K562 (cell line): Measurements from ENCODE around the gene ZRANB1. TPM values are rescaled to one million over a fixed set of nuclear protein-coding genes. Genes with fewer than 3 reads are reported as not detected.

Source experiments
- ATAC-seq: fragments of 200-7000 bp; cut with Tn5 transposase; 3 replicates; pipeline ENCODE4 v1.9.1; 2020; ENCODE audit warnings: moderate library complexity
- BruUV-seq: library from RNA; stranded (reverse); fragments of 400-500 nt; replicated peaks from 2 replicates; lab custom pipeline; 2021; lab: Mats Ljungman, UMichigan
- CTCF ChIA-PET: fragments of 300-600 bp; formaldehyde crosslinking; extraction: SDS; loops from one replicate; lab custom pipeline; 2021; ENCODE audit warnings: low intra/inter-chr PET ratio; lab: Yijun Ruan, JAX
- POLR2A ChIA-PET: fragments of 300-600, 350-650 bp; sonication (Branson Sonifier 250); formaldehyde crosslinking; extraction: SDS; loops from one replicate; lab custom pipeline; 2021; ENCODE audit warnings: antibody characterized with exemption, inconsistent platforms; lab: Yijun Ruan, JAX
- DNase-seq, 4 experiments: peaks; one replicate each; pipeline versions ENCODE4 v3.0.0 to v3.0.0-alpha.2; 2011 to 2018; ENCODE audit warnings: low spot score in 3 of 4, mixed read lengths in 3 of 4; ENCODE audit errors: extremely low read depth in 1 of 4
- FAIRE-seq: peaks from 2 replicates; lab custom pipeline; 2011; peaks lifted over from hg19 to GRCh38; lab: Jason Lieb, UNC
- H2AFZ ChIP-seq: 2 replicates; pipeline ENCODE4 v1.6.0; 2011; ENCODE audit warnings: low read depth, low read length, control low read depth, inconsistent platforms
- H3K27ac ChIP-seq: fragments of 200-600 bp; 3 replicates; pipeline ENCODE4 v1.8.0; 2011; ENCODE audit warnings: low read depth, mild to moderate bottlenecking, control low read depth, inconsistent platforms, low read length, moderate library complexity, mixed read lengths; ENCODE audit errors: extremely low read depth
- H3K27me3 ChIP-seq, 2 experiments: fragments of 300-600 bp in 1 of 2; 2 replicates in 1 of 2; 3 replicates in 1 of 2; pipeline versions ENCODE4 v1.6.0 to v1.8.0; 2011; ENCODE audit warnings: inconsistent platforms in 2 of 2, low read length in 2 of 2, mild to moderate bottlenecking in 1 of 2, mixed read lengths in 1 of 2, moderate library complexity in 1 of 2; ENCODE audit not compliant: control insufficient read depth in 2 of 2, insufficient read depth in 2 of 2
- H3K36me3 ChIP-seq: fragments of 300-600 bp; 3 replicates; pipeline ENCODE4 v1.8.0; 2011; ENCODE audit warnings: mild to moderate bottlenecking, low read length, inconsistent platforms; ENCODE audit not compliant: control insufficient read depth, insufficient read depth
- H3K4me1 ChIP-seq, 2 experiments: fragments of 200-600 bp in 1 of 2; replicated peaks in 1 of 2; 2 replicates in 1 of 2; 3 replicates in 1 of 2; pipeline versions ENCODE4 v1.5.1 to v1.8.0; 2011; ENCODE audit warnings: inconsistent platforms in 2 of 2, low read length in 2 of 2, mild to moderate bottlenecking in 1 of 2, mixed read lengths in 1 of 2, moderate library complexity in 1 of 2; ENCODE audit not compliant: control insufficient read depth in 2 of 2, insufficient read depth in 2 of 2
- H3K4me2 ChIP-seq: 2 replicates; pipeline ENCODE4 v1.6.1; 2011; ENCODE audit warnings: low read length, control low read depth, inconsistent platforms, mixed read lengths; ENCODE audit not compliant: insufficient read depth
- H3K4me3 ChIP-seq: fragments of 200-600 bp; sonication (generic), shearing (Covaris generic); 2 replicates; pipeline ENCODE4 v1.5.1; 2016; ENCODE audit warnings: control low read depth, inconsistent platforms
- H3K79me2 ChIP-seq: fragments of 200-600 bp; 3 replicates; pipeline ENCODE4 v1.8.0; 2011; ENCODE audit warnings: low read length, inconsistent platforms; ENCODE audit not compliant: control insufficient read depth, insufficient read depth
- H3K9ac ChIP-seq, 2 experiments: 2 replicates each; pipeline versions ENCODE4 v1.6.0 to v1.6.1; 2011; ENCODE audit warnings: low read depth in 2 of 2, low read length in 2 of 2, control low read depth in 1 of 2, inconsistent platforms in 1 of 2, mild to moderate bottlenecking in 1 of 2, mixed read lengths in 1 of 2; ENCODE audit not compliant: insufficient read depth in 1 of 2
- H3K9me1 ChIP-seq: one replicate; pipeline ENCODE4 v1.6.0; 2011; ENCODE audit warnings: inconsistent platforms, mild to moderate bottlenecking, low read length, moderate library complexity; ENCODE audit not compliant: control insufficient read depth, insufficient read depth
- H3K9me3 ChIP-seq: replicated peaks from 2 replicates; pipeline ENCODE4 v1.5.1; 2011; ENCODE audit warnings: low read depth, low read length, inconsistent platforms; ENCODE audit not compliant: control insufficient read depth, insufficient read depth
- H4K20me1 ChIP-seq: replicated peaks from 2 replicates; pipeline ENCODE4 v1.6.1; 2011; ENCODE audit warnings: low read length, inconsistent platforms, mixed read lengths; ENCODE audit not compliant: control insufficient read depth, insufficient read depth
- BCL6 ChIP-seq: fragments of 250-450 bp; sonication (Bioruptor Pico); IDR thresholded peaks from 2 replicates; pipeline ENCODE4 v1.4.0; 2020
- HNRNPK ChIP-seq: fragments of 200-400 bp; formaldehyde crosslinking; IDR thresholded peaks from one replicate; pipeline ENCODE4 v1.6.1; 2018; ENCODE audit warnings: mild to moderate bottlenecking, low read depth, low read length; ENCODE audit not compliant: poor library complexity, severe bottlenecking
- POLR2A ChIP-seq: fragments of 450-650 bp; conservative IDR thresholded peaks from 2 replicates; pipeline ENCODE4 v1.6.1; 2016
- RBM17 ChIP-seq: fragments of 200-400 bp; formaldehyde crosslinking; IDR thresholded peaks from 2 replicates; pipeline ENCODE4 v1.6.1; 2017; ENCODE audit warnings: low read depth, mild to moderate bottlenecking, low read length, borderline replicate concordance
- RFX7 ChIP-seq: fragments of 250-450 bp; sonication (Bioruptor Pico); IDR thresholded peaks from 2 replicates; pipeline ENCODE4 v1.5.1; 2021; ENCODE audit warnings: mild to moderate bottlenecking
- WGBS: fragments of 100-300 bp; shearing (Covaris generic); methylation state at CpG from one replicate; pipeline ENCODE4 v1.1.6; 2016; ENCODE audit warnings: low coverage, mixed read lengths; ENCODE audit not compliant: insufficient coverage; ENCODE audit errors: missing lambda C conversion rate; 5-methylcytosine and 5-hydroxymethylcytosine counted together
- in situ Hi-C: fragments of 300-500 bp; cut with MboI; formaldehyde crosslinking; loops from 4 replicates; pipeline ENCODE4 v1.15.0; 2018; ENCODE audit warnings: inconsistent platforms, mixed read lengths
- intact Hi-C: fragments of 100-400 bp; cut with micrococcal nuclease; formaldehyde crosslinking; loops from 2 replicates; pipeline ENCODE4 v1.14.2; 2022
- polyA plus RNA-seq, 8 experiments: library from polyadenylated mRNA; depleted of rRNA in 4 of 8; stranded (reverse) in 5 of 8; unstranded in 3 of 8; fragments of >200 nt; fragmentation: Nextera tagmentation in 2 of 8; fragmentation: Illumina TruSeq in 1 of 8; extraction: Ambion mirVana in 2 of 8; extraction: Trizol in 1 of 8; gene quantifications; 2 replicates each; pipeline versions ENCODE4 v1.2.1 to v1.2.3, GENCODE V29; 2011 to 2014; ENCODE audit warnings: inconsistent platforms in 1 of 8, missing spikeins in 1 of 8
- total RNA-seq, 7 experiments: library from RNA; depleted of rRNA in 6 of 7; stranded (reverse); fragments of >200 nt in 6 of 7; fragmentation: Illumina TruSeq in 2 of 7; extraction: Trizol in 2 of 7; gene quantifications; 2 replicates each; pipeline versions ENCODE4 v1.2.1 to v1.2.3, GENCODE V29; 2011 to 2021; ENCODE audit warnings: low replicate concordance in 1 of 7

Gene ZRANB1
- total and polyA plus RNA-seq, 9 of the 15 experiments (the other 6 are each of a cell fraction or from before 2014, with no cell fraction given) = 0.07 to 1.1 (median 0.64) TPM

DNA sequence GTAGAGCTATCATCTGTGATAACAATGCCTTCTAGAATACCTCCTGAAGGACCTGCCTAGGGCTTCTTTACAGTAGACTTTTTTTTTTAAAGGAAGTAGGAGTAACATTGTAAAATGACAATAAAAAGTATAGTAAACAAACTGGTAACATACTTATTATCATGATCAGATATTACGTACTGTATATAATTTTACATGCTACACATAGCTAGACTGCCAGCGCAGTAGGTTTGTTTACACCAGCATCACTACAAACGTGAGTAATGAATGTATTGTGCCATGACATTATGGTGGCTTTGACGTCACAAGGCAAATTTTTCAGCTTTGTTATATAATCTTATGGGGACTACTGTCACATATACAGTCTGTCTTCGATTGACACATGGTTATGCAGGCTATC, 15.4 kb upstream of the ZRANB1 start:
- no TSS peak for BruUV-seq
- TF ChIP-seq RFX7 (CRISPR knock-in tag) (no peak), POLR2A (0 out of 2 replicates have a peak, but pooled peaks have one; percentile 26)
- ChIA-PET CTCF (no interaction called here), POLR2A (interaction anchor here (0.6 to 1.9 kb wide), 4 partner anchors 10 to 47 kb away, joined by 3 to 15 read pairs (median 3); no protein-coding TSS in a partner anchor)
- H4K20me1 ChIP-seq = peaks cover 4% of the 10 kb centered on the region; the same call in 1 of the 2 replicates
- H3K9me3 ChIP-seq = no peaks in the 10 kb centered on the region; the same call in 1 of the 2 replicates
- 90% methylated on average over 4 of the region's 5 CpGs for WGBS
- in situ Hi-C loops (loop anchor here (25.0 kb wide), 1 partner anchor 236 kb away; the partner anchor contains the start of gene CTBP2), intact Hi-C loops (no loop called here)
- no peak overlapping the region for H3K9ac ChIP-seq
- no peak overlapping the region for H3K4me3 ChIP-seq
- no peak overlapping the region for H2AFZ ChIP-seq
- H3K4me1 ChIP-seq = peaks cover 0 to 9% of the 10 kb centered on the region in 2 experiments; a peak in 4 of 5 replicates
- FAIRE-seq (no peak), ATAC-seq (no peak), DNase-seq (no peak)
- H3K27ac ChIP-seq = no peak overlapping the region
- peaks cover 29% of the 10 kb centered on the region; the same call in 2 of the 3 replicates for H3K36me3 ChIP-seq
- H3K79me2 ChIP-seq = peaks cover 90% of the 10 kb centered on the region
- no peaks in the 10 kb centered on the region for H3K9me1 ChIP-seq
- H3K27me3 ChIP-seq = no peaks in the 10 kb centered on the region
- H3K4me2 ChIP-seq = no peak overlapping the region

DNA sequence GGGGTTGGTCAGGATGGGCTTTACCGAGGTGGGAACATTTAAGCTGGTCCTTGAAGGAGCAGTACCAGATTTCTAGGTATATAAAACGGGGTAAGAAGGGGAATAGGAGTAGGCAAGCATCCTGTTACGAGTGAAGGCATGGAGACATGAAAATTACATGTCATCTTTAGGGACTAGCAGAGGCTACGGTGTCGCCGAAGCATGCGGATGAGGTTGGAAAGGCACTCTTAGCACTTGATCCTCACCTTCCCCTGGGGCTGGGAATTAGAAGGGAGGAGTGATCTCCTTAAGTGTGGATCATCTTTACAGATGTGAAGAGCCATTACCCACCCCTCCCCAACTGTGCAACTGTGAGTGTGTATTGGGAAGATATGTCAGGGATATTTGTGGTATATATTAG, 13.8 kb upstream of the ZRANB1 start:
- CTCF ChIA-PET = no interaction called here

More for the DNA sequence above, 13.8 kb upstream of the ZRANB1 start:
- DNase-seq = no peak
- H3K4me2 ChIP-seq = no peak overlapping the region
- TF ChIP-seq BCL6 (CRISPR knock-in tag) (no peak), HNRNPK (no peak), RBM17 (no peak)
- TF ChIP-seq, all 486 proteins: peak for 0
- FAIRE-seq (no peak), ATAC-seq (no peak)
- Histone ChIP-seq H3K79me2 (peaks cover 89% of the 10 kb centered on the region), H3K36me3 (peaks cover 22% of the 10 kb centered on the region; the same call in 2 of the 3 replicates), H3K27me3 (no peaks in the 10 kb centered on the region), H4K20me1 (peaks cover 4% of the 10 kb centered on the region; the same call in 1 of the 2 replicates), H2AFZ (no peak overlapping the region), H3K4me3 (no peak overlapping the region), H3K9me3 (no peaks in the 10 kb centered on the region; the same call in 1 of the 2 replicates), H3K9me1 (no peaks in the 10 kb centered on the region), H3K9ac (no peak overlapping the region), H3K4me1 (peaks cover 0 to 9% of the 10 kb centered on the region in 2 experiments; a peak in 4 of 5 replicates), H3K27ac (no peak overlapping the region)
- intact Hi-C loops (no loop called here), in situ Hi-C loops (loop anchor here (25.0 kb wide), 1 partner anchor 234 kb away; the partner anchor contains the start of gene CTBP2)
- 90% methylated on average over 7 of the region's 7 CpGs for WGBS
- POLR2A ChIA-PET = interaction anchor here (1.7 kb wide), 1 partner anchor 9 kb away, joined by 3 read pairs; no protein-coding TSS in a partner anchor
- BruUV-seq = no TSS peak
